ENCODE measurements around the gene PSMB9. TPM values are rescaled to one million over a fixed set of nuclear protein-coding genes. Genes with fewer than 3 reads are reported as not detected.
"Not testable (repeated sequence)": the region's sequence is repeated elsewhere in the genome, so short reads cannot be mapped to it uniquely, and the experiment has no call there.

Gene PSMB9
- total and polyA plus RNA-seq, 3 experiments from 2014 or later, result 245 to 597 (median 255) TPM

DNA sequence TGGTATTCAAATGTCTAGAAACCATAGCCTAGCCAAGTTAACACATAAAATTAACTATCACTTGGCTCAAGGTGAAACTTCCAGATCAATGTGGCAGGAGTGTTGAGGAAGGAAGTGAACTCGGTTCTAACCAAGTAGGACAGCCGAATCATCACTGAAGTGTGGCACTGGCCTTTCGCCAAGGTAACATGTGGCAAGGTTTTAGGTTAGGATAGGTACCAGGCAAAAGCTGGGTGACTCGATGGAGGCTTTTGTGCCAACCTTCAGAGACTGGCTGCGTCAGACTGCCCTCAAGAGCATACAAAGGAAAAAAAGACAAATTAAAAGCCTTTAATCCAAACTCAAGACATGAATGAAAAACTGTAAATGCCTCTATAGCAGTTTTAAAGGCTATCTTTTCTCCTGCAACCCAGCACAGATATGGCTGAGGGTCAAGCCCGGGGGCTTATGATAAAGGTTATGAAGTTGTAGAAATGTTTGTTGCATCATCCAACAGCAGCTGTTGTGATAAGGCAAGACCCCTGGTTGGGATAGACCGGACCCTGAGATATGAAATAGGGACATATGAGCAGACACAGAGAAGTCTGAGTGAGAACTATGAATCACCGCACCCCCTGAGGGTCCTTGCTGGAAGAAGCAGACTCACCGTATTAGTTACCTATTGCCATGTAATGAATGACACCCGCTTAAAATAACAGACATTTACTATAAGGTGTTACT is 11.9 kb downstream of the PSMB9 start:
- no peaks in the 10 kb centered on the region for H3K9me3 Mint-ChIP-seq
- POLR2A ChIA-PET, result interaction anchor here (3.2 kb wide), 1 partner anchor 27 kb away, joined by 56 read pairs; the partner anchor contains the start of gene TAP2
- DNase-seq, result no peak
- H3K27me3 ChIP-seq (ENCODE audit: insufficient read depth, low read length, poor library complexity, severe bottlenecking), result no peaks in the 10 kb centered on the region
- CTCF ChIA-PET, result interaction anchor here (4.5 to 7.9 kb wide), 2 partner anchors 9 to 24 kb away, joined by 95 to 190 read pairs; partner anchors contain the start of genes PSMB8, PSMB9, TAP1 and TAP2
- peaks cover 28 to 40% (median 32%) of the 10 kb centered on the region in 3 donors for H3K4me1 Mint-ChIP-seq
- H3K4me3 ChIP-seq (ENCODE audit: low read length), result no peak overlapping the region
- no peaks in the 10 kb centered on the region for H3K36me3 ChIP-seq (ENCODE audit: insufficient read depth, low read length)
- peaks cover 0 to 28% (median 3%) of the 10 kb centered on the region in 3 donors for H3K36me3 Mint-ChIP-seq
- peak overlapping the region; percentile 7 to 92 (median 84) for H3K27ac Mint-ChIP-seq
- no peaks in the 10 kb centered on the region for H3K9me3 ChIP-seq (ENCODE audit: low read length)
- H3K4me1 ChIP-seq (ENCODE audit: insufficient read depth, low read length), result peaks cover 23% of the 10 kb centered on the region
- H3K27me3 Mint-ChIP-seq, result no peaks in the 10 kb centered on the region
- no peak overlapping the region for H3K27ac ChIP-seq (ENCODE audit: low read depth, low read length)
- H3K4me3 Mint-ChIP-seq, result no peak overlapping the region

DNA sequence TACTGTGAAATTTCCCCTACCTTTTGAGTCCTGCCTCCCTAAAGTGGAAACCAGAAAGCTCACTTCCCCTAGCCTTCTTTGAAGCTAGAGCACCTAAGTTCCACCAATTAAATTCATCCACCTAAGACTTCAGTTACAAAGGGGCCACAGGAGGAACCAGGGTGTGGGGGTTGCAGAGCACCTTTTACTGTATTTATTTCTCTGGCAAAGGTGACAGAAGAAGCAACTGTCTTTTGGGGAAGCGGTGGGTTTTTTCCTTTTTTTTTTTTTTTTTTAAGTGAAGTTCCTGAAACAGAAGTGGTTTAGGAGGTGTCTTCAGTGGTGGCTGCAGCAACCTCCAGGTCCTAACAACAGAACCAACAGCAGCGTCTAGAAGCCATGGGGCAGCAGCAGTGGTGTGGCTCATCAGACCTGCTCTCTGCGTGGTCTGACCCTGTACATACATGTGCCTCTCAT is 13.1 kb downstream of the PSMB9 start:
- Histone ChIP-seq H3K27me3 (ENCODE audit: insufficient read depth, low read length, poor library complexity, severe bottlenecking) (no peaks in the 10 kb centered on the region), H3K27ac (ENCODE audit: low read depth, low read length) (no peak overlapping the region), H3K4me1 (ENCODE audit: insufficient read depth, low read length) (peaks cover 23% of the 10 kb centered on the region), H3K36me3 (ENCODE audit: insufficient read depth, low read length) (no peaks in the 10 kb centered on the region), H3K9me3 (ENCODE audit: low read length) (no peaks in the 10 kb centered on the region), H3K4me3 (ENCODE audit: low read length) (no peak overlapping the region)
- H3K9me3 Mint-ChIP-seq, result peaks cover 0 to 2% (median 0%) of the 10 kb centered on the region in 5 donors
- DNase-seq, result peak in 1 of 5 donors; percentile 55
- ChIA-PET POLR2A (interaction anchor here (0.6 to 3.2 kb wide), 5 partner anchors 10 to 199 kb away, joined by 3 to 56 read pairs (median 10); partner anchors contain the start of genes PSMB8, PSMB9, TAP1 and TAP2), CTCF (interaction anchor here (1.3 to 7.9 kb wide), 11 partner anchors 11 to 167 kb away, joined by 3 to 190 read pairs (median 10); partner anchors contain the start of genes PSMB8, PSMB9, TAP1 and TAP2)
- H3K27me3 Mint-ChIP-seq, result peaks cover 0 to 2% of the 10 kb centered on the region in 2 donors
- H3K36me3 Mint-ChIP-seq, result peaks cover 0 to 19% (median 2%) of the 10 kb centered on the region in 3 donors
- peak overlapping the region in 7 of 8 donors; percentile 55 to 92 (median 83) for H3K27ac Mint-ChIP-seq
- peaks cover 24 to 36% (median 31%) of the 10 kb centered on the region in 3 donors for H3K4me1 Mint-ChIP-seq
- H3K4me3 Mint-ChIP-seq, result peak overlapping the region in 5 of 7 donors; percentile 26 to 60 (median 51)

DNA sequence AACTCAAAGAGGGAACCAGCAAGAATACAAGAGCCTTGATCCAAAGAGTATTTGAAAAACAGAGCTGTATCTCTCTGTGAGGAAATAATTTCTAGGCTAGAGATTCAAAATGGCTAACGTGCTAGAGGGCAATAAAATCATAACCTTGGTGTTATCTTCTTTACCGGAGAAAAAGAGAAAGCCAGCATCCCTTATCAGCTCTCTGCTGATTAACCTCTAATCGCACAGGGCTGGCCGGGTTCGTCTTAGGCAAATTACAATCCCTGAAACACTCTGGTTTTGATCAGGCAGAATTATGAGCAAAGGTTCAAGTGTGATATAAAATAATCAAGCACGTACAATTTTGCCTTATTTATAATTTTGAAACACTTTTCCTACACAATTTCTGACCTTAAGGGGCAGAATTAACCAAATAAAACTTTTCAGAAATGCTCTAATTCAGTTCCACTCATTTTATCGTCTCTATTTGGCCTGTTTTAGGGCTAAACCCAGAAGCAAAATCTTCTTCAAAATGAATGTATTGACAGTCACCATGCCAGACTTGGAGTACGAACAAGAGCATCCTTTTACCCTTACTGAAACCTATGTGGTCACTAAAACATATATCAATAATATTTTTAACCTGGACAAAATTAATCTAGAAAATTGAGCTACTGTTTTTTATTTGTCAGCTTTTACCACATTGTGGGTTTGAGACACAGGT is 13.7 kb downstream of the PSMB9 start:
- Histone ChIP-seq H3K36me3 (ENCODE audit: insufficient read depth, low read length) (no peaks in the 10 kb centered on the region), H3K4me3 (ENCODE audit: low read length) (no peak overlapping the region), H3K9me3 (ENCODE audit: low read length) (no peaks in the 10 kb centered on the region), H3K27me3 (ENCODE audit: insufficient read depth, low read length, poor library complexity, severe bottlenecking) (no peaks in the 10 kb centered on the region), H3K27ac (ENCODE audit: low read depth, low read length) (no peak overlapping the region), H3K4me1 (ENCODE audit: insufficient read depth, low read length) (peaks cover 23% of the 10 kb centered on the region)
- H3K27me3 Mint-ChIP-seq, result peaks cover 4% of the 10 kb centered on the region in 2 donors
- peaks cover 0 to 17% (median 5%) of the 10 kb centered on the region in 3 donors for H3K36me3 Mint-ChIP-seq
- CTCF ChIA-PET, result interaction anchor here (0.7 to 7.9 kb wide), 31 partner anchors 9 to 455 kb away, joined by 3 to 190 read pairs (median 5); partner anchors contain the start of genes BRD2, HLA-DMA, PSMB8 and PSMB9
- peak overlapping the region in 7 of 8 donors; percentile 7 to 92 (median 83) for H3K27ac Mint-ChIP-seq
- H3K9me3 Mint-ChIP-seq, result peaks cover 0 to 4% (median 2%) of the 10 kb centered on the region in 5 donors
- H3K4me1 Mint-ChIP-seq, result peaks cover 24 to 35% (median 31%) of the 10 kb centered on the region in 3 donors
- H3K4me3 Mint-ChIP-seq, result peak overlapping the region in 2 of 7 donors; percentile 51 to 57
- no peak for DNase-seq
- POLR2A ChIA-PET, result interaction anchor here (0.6 to 3.2 kb wide), 10 partner anchors 10 to 200 kb away, joined by 3 to 56 read pairs (median 6); partner anchors contain the start of genes PSMB8, PSMB9, TAP1 and TAP2

DNA sequence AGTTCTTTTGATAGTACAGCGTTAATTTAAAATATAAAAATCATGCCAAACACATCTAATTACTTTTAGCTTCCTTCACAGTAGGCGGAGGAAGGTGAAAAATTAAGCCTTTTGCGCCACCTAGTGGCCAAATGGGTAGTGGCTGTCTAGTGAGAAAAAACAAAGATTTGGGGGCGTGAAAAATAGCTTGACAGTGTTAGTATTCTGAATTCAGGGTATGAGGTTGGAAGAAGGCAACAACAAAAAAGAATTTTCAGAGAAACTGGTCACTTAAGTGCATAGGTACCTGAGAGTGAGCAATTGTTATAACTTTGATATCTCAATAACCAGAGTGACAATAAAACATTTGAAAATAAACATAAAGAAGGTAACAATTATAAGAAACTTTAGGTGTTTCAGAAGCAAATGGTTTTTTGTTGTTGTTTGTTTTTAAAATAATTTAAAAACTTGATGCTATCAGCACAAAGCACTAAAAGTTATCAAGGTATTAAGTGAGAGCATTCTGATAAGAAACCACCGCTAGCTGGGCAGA is 14.3 kb downstream of the PSMB9 start:
- H3K4me3 ChIP-seq (ENCODE audit: low read length), result no peak overlapping the region
- H3K27me3 Mint-ChIP-seq, result peaks cover 4% of the 10 kb centered on the region in 2 donors
- CTCF ChIA-PET, result interaction anchor here (0.7 to 7.9 kb wide), 33 partner anchors 9 to 456 kb away, joined by 3 to 190 read pairs (median 5); partner anchors contain the start of genes BRD2, HLA-DMA, PSMB8 and PSMB9

DNA sequence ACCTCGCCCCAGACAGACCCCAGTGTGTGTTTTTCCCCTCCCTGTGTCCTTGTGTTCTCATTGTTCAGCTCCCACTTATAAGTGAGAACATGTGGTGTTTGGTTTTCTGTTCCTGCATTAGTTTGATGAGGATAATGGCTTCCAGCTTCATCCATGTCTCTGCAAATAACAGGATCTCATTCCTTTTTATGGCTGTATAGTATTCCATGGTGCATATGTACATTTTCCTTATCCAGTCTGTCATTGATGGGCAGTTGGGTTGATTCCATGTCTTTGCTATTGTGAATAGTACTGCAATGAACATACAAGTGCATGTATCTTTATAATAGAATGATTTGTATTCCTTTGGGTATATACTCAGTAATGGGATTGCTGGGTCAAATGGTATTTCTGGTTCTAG is 20.0 kb downstream of the PSMB9 start:
- H3K27me3 Mint-ChIP-seq, result peaks cover 9 to 21% of the 10 kb centered on the region in 2 donors
- H3K36me3 ChIP-seq (ENCODE audit: insufficient read depth, low read length); H3K4me3 Mint-ChIP-seq; CTCF ChIA-PET; H3K36me3 Mint-ChIP-seq; H3K4me3 ChIP-seq (ENCODE audit: low read length); H3K9me3 ChIP-seq (ENCODE audit: low read length); DNase-seq; H3K9me3 Mint-ChIP-seq; H3K27ac ChIP-seq (ENCODE audit: low read depth, low read length); H3K4me1 ChIP-seq (ENCODE audit: insufficient read depth, low read length); H3K4me1 Mint-ChIP-seq; H3K27me3 ChIP-seq (ENCODE audit: insufficient read depth, low read length, poor library complexity, severe bottlenecking); H3K27ac Mint-ChIP-seq: not testable (repeated sequence)
- POLR2A ChIA-PET, result interaction anchor here (1.0 kb wide), 1 partner anchor 36 kb away, joined by 3 read pairs; the partner anchor contains the start of gene TAP2

More for the DNA sequence above, 14.3 kb downstream of the PSMB9 start:
- Histone ChIP-seq H3K4me1 (ENCODE audit: insufficient read depth, low read length) (peaks cover 23% of the 10 kb centered on the region), H3K9me3 (ENCODE audit: low read length) (no peaks in the 10 kb centered on the region), H3K27me3 (ENCODE audit: insufficient read depth, low read length, poor library complexity, severe bottlenecking) (no peaks in the 10 kb centered on the region), H3K27ac (ENCODE audit: low read depth, low read length) (no peak overlapping the region), H3K36me3 (ENCODE audit: insufficient read depth, low read length) (no peaks in the 10 kb centered on the region)
- Mint-ChIP-seq H3K9me3 (peaks cover 0 to 4% (median 3%) of the 10 kb centered on the region in 5 donors), H3K36me3 (peaks cover 0 to 12% (median 7%) of the 10 kb centered on the region in 3 donors), H3K27ac (peak overlapping the region in 1 of 8 donors; percentile 40), H3K4me1 (peaks cover 24 to 35% (median 31%) of the 10 kb centered on the region in 3 donors), H3K4me3 (no peak overlapping the region)
- POLR2A ChIA-PET, result interaction anchor here (0.6 to 3.2 kb wide), 12 partner anchors 11 to 683 kb away, joined by 3 to 56 read pairs (median 6); partner anchors contain the start of genes HLA-DPB1, PSMB8, PSMB9 and TAP1
- peak; percentile 76 to 89 (median 82) for DNase-seq

DNA sequence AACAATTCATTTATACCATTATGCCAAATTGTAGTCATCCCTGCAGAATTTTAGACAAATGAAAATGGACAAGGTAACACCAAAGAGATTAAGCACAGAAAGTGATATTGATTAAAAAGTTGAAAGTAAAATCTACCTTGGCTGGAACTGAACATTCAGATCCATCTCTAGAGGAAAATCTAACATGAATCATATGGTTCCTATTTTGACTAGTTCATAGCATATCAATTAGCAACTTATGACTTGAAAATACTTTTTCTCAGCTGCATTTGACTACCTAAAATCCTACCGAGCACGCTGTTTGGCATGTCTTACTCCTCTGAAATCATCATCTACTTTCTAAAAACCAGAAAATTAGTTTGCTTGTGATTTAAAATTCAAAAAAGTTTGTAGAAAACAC is 22.6 kb downstream of the PSMB9 start:
- ChIA-PET CTCF (interaction anchor here (1.4 to 2.9 kb wide), 3 partner anchors 8 to 108 kb away, joined by 4 to 10 read pairs (median 6); partner anchors contain the start of gene TAP2), POLR2A (interaction anchor here (0.6 kb wide), 1 partner anchor 79 kb away, joined by 3 read pairs; no protein-coding TSS in a partner anchor)
- no peak for DNase-seq
- Mint-ChIP-seq H3K27me3 (peaks cover 8 to 21% of the 10 kb centered on the region in 2 donors), H3K4me3 (no peak overlapping the region), H3K27ac (no peak overlapping the region), H3K9me3 (peaks cover 0 to 4% (median 2%) of the 10 kb centered on the region in 5 donors), H3K4me1 (no peaks in the 10 kb centered on the region), H3K36me3 (peaks cover 2 to 17% (median 11%) of the 10 kb centered on the region in 3 donors)
- Histone ChIP-seq H3K36me3 (ENCODE audit: insufficient read depth, low read length) (no peaks in the 10 kb centered on the region), H3K4me1 (ENCODE audit: insufficient read depth, low read length) (no peaks in the 10 kb centered on the region), H3K27ac (ENCODE audit: low read depth, low read length) (no peak overlapping the region), H3K9me3 (ENCODE audit: low read length) (no peaks in the 10 kb centered on the region), H3K27me3 (ENCODE audit: insufficient read depth, low read length, poor library complexity, severe bottlenecking) (no peaks in the 10 kb centered on the region), H3K4me3 (ENCODE audit: low read length) (no peak overlapping the region)

DNA sequence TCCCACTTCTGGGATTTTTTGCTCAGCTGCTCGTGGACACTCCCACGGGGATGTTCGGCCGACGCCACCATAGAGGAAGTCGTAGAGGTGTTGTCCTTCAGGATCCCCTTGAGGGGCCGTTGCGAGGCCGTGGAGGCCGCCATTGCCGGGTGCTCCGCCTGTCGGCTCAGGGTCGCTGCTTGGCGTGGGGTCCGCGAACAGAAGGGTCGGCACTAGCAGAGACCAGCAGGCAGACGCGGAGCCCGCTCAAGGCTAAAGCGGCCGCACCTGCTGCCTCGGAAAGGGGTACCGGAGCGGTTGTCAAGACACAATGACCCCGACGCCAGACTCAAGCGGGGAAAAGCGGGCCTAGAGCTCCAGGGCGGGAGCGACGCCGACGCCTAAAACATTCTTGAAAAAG is 25.7 kb downstream of the PSMB9 start:
- no peaks in the 10 kb centered on the region for H3K4me1 ChIP-seq (ENCODE audit: insufficient read depth, low read length)
- Mint-ChIP-seq H3K36me3 (peaks cover 2 to 17% (median 4%) of the 10 kb centered on the region in 3 donors), H3K4me1 (no peaks in the 10 kb centered on the region), H3K27ac (peak overlapping the region in 1 of 8 donors; percentile 74), H3K9me3 (no peaks in the 10 kb centered on the region), H3K4me3 (no peak overlapping the region), H3K27me3 (peaks cover 0 to 8% of the 10 kb centered on the region in 2 donors)
- DNase-seq, result no peak
- POLR2A ChIA-PET, result no interaction called here
- H3K9me3 ChIP-seq (ENCODE audit: low read length), result no peaks in the 10 kb centered on the region
- no peaks in the 10 kb centered on the region for H3K36me3 ChIP-seq (ENCODE audit: insufficient read depth, low read length)
- H3K27me3 ChIP-seq (ENCODE audit: insufficient read depth, low read length, poor library complexity, severe bottlenecking), result no peaks in the 10 kb centered on the region
- H3K27ac ChIP-seq (ENCODE audit: low read depth, low read length), result no peak overlapping the region
- no peak overlapping the region for H3K4me3 ChIP-seq (ENCODE audit: low read length)
- CTCF ChIA-PET, result interaction anchor here (1.3 to 3.5 kb wide), 4 partner anchors 11 to 105 kb away, joined by 3 to 22 read pairs (median 9); partner anchors contain the start of gene TAP2

Measured in CD8-positive, alpha-beta memory T cell (primary cell).